22Rv1 (cell line): ENCODE measurements around the gene PBX3.

ENCODE experiments used
- H3K27ac ChIP-seq: fragments of 450-650 bp; 2 replicates; pipeline ENCODE4 v1.5.1; 2017
- ZFX ChIP-seq: fragments of 450-650 bp; IDR thresholded peaks from 2 replicates; pipeline ENCODE4 v1.6.1; 2017; ENCODE audit warnings: antibody characterized with exemption, borderline replicate concordance
- TF ChIP-seq, protein P1 (sequence below): fragments of 450-650 bp; IDR thresholded peaks from 2 replicates; pipeline ENCODE4 v1.5.1; 2017; ENCODE audit warnings: mild to moderate bottlenecking

The PBX3 gene

DNA sequence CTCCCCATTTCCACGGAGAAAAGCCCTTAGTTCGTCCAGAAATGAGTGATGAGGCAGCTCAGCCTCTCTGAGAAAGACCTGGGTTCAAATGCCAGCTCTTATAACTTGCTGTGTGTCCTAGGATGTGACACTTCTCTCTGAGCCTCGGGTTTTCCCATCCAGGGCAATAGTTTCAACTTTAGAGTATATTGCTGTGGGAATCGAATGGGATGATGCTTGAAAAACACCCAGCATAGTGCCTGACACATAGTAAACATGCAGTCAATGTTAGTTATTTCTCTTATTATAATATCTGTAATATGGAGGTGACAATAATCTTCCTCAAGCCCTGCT is 39.7 kb upstream of the PBX3 start:
- TF ChIP-seq, protein P1, sequence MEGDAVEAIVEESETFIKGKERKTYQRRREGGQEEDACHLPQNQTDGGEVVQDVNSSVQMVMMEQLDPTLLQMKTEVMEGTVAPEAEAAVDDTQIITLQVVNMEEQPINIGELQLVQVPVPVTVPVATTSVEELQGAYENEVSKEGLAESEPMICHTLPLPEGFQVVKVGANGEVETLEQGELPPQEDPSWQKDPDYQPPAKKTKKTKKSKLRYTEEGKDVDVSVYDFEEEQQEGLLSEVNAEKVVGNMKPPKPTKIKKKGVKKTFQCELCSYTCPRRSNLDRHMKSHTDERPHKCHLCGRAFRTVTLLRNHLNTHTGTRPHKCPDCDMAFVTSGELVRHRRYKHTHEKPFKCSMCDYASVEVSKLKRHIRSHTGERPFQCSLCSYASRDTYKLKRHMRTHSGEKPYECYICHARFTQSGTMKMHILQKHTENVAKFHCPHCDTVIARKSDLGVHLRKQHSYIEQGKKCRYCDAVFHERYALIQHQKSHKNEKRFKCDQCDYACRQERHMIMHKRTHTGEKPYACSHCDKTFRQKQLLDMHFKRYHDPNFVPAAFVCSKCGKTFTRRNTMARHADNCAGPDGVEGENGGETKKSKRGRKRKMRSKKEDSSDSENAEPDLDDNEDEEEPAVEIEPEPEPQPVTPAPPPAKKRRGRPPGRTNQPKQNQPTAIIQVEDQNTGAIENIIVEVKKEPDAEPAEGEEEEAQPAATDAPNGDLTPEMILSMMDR: no peak
- TF ChIP-seq ZFX: no peak
- peak overlapping the region; percentile 55 for H3K27ac ChIP-seq

DNA sequence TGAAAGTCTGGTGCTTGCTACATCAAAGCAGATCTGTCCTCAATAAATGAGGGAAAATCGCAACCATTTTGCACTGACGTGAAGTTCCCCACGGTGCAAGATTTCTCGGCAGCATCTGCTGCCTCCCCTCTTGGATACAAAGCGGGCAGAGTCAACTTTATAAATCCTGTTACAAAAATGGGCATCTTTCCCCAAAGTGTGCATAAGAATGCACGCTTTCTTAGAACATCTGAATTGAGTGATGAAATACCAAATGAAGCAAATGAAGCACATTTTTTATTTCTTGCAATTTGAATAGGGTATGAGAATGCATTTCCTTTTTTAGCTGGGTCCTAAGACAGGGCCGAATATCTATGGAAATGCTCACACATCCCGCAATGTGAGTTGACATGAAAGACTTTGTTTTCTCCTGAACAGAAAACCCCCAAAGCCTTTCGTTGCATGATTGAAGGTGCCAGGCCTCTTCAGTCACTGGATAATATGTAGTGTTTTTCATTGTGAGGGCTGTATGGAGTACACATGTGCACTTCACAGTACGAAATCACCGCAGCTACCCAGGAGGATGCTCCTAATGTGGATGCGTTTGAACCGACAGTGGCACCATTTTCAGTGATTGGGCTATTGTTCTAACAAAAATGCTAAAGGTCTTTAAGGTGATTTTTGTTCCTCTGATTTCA is 20.6 kb upstream of the PBX3 start:
- no peak for TF ChIP-seq ZFX

DNA sequence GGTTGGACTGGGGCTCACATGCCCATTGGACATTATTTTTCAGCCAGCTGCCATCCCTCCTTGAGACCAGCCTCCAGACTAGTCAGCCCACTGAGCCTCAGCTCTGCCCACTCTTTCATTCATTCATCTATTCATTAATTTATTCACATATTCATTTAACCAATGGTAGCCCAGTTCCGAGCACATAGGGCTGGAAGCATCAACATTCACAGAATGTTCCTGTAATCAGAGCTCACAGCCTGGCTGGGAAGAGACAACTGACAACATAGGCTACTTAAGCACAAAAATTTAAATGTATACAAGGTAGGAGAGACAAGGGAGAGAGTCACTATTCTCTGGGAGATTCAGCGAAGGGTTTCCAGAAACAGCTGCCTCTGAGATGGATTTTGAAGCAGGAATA is 17.0 kb upstream of the PBX3 start:
- no peak overlapping the region for H3K27ac ChIP-seq
- TF ChIP-seq, protein P1: no peak
- TF ChIP-seq ZFX: no peak

More for the DNA sequence above, 20.6 kb upstream of the PBX3 start:
- no peak overlapping the region for H3K27ac ChIP-seq

DNA sequence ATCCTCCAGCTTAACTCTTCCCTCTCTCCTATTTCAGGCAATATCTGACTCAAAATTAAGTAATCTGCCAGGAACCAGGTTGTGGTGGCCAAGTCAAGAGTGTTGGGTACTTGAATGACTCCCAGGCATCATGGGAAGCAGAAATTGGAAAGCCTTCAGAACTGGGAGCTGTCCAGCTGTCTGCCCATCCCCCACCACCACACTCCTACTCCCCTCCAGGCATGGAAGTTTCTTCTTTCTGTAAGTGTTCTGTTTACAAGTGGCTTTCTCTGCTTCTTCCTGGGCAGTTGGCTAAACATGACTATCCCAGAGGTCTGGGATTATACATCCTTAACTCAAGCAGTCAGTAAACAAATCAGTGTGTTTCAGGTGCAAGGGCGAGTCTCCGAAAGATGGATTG is 14.6 kb upstream of the PBX3 start:
- no peak overlapping the region for H3K27ac ChIP-seq
- TF ChIP-seq, protein P1: no peak
- no peak for TF ChIP-seq ZFX

DNA sequence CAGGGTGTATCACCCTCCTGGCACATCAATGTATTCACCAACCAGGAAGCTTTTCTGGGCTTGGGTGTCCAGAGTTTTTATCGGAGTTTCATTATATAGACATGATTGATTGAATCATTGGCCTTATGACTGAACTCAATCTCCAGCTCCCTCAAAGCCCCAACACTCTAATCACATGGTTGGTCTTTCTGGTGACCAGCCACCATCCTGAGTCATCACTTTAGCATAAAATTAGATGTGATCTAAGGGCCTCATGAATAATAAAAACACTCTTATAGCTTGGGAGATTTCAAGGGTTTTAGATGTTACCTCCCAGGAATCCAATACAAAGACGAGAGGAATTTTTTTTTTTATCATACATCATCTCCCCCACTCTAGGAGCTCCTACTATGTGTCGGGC is 7.7 kb upstream of the PBX3 start:
- no peak for TF ChIP-seq ZFX
- TF ChIP-seq, protein P1: no peak

DNA sequence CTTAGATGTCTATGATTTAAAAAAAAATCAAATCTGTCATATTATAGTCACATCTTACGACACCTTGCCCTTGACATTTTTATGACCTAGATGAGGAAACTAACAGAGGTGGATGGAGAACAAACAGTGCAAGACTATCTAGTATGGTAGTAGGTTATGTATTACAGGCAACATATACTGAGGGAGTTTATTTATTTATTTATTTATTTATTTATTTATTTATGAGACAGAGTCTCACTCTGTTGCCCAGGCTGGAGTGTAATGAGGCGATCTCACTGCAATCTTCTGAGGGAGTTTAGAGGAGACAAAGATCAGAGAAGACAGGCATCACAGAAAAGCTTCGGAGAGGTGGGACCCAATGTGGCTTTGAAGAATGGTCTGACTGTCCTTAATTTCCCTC is 4.5 kb upstream of the PBX3 start:
- no peak overlapping the region for H3K27ac ChIP-seq
- no peak for TF ChIP-seq ZFX
- TF ChIP-seq, protein P1: no peak

More for the DNA sequence above, 7.7 kb upstream of the PBX3 start:
- no peak overlapping the region for H3K27ac ChIP-seq

DNA sequence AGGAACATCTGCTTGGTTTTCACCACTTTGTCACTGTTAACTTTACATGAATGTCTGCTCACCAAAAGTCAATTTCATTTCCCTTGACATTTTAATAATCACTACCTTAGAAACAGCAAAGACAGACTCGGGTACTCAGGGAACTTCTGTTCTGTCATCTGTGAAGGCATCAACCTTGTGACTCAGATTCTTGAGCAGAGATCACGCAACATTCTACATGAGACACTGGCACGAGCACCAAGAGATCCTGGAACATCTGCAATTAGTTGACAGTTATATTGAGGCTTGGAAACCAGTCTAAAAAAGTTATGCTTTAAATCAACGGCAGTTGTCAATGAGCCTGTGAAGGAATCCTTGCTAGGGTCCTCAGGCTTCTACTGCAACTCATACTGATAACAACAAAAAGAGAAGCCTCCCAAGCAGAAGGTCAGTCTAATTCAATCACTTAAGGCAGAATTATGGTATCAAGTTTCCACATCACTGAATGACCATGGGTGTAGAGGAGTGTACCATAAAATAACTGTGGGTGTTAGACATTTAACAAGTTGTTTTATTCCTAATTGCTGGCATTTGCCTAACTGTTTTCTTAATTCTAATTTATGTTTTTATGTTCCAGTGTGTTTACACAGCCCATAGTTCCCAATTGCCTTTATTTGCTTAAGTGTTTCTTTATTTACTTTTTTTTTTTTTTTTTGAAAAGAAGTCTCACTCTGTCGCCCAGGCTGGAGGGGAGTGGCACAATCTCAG is 3.3 kb upstream of the PBX3 start:
- peak overlapping the region; percentile 20; the same call in 1 of the 2 replicates for H3K27ac ChIP-seq
- TF ChIP-seq, protein P1: no peak
- no peak for TF ChIP-seq ZFX
